Panc1 (cell line): Measurements from ENCODE around the gene GPRC5B.

Experiments used
- POLR2AphosphoS5 ChIP-seq: IDR thresholded peaks from 2 replicates; pipeline ENCODE4 v1.6.1; 2012; ENCODE audit warnings: mild to moderate bottlenecking, low read depth, low read length, moderate library complexity
- SIN3A ChIP-seq: IDR thresholded peaks from 2 replicates; pipeline ENCODE4 v1.6.1; 2012; ENCODE audit warnings: low read depth, mild to moderate bottlenecking, low read length, moderate library complexity, borderline replicate concordance; ENCODE audit not compliant: insufficient read depth
- TCF7L2 ChIP-seq: IDR thresholded peaks from 2 replicates; pipeline ENCODE4 v1.6.1; 2011; ENCODE audit warnings: mild to moderate bottlenecking, low read depth, low read length, inconsistent platforms
- TF ChIP-seq, protein P1 (sequence below): fragments of 450-650 bp; IDR thresholded peaks from 2 replicates; pipeline ENCODE4 v1.5.1; 2017; ENCODE audit warnings: mild to moderate bottlenecking
- TF ChIP-seq, protein P2 (sequence below), 2 experiments: IDR thresholded peaks; 2 replicates each; pipeline ENCODE4 v1.6.1; 2011 to 2012; ENCODE audit warnings: low read depth in 2 of 2, control low read depth in 1 of 2, low read length in 1 of 2, mild to moderate bottlenecking in 1 of 2, moderate library complexity in 1 of 2; ENCODE audit not compliant: insufficient read depth in 1 of 2

DNA sequence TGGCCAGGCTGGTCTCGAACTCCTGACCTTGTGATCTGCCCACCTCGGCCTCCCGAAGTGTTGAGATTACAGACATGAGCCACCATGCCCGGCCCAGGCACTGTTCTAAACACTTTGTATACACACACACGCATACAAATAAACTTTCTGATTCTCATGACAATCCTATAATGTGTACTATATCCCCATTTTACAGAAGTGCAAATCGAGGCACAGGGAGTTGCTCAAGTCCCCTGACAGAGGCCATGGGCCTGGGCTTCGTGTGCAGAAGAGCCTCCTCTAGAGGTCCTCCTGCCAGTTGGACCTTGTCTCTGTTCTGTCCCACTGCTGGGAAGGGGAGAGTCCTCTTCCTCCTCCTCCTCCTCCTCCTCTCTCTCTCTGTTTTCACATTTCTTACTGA is 9.9 kb upstream of the GPRC5B start:
- TF ChIP-seq, protein P1, sequence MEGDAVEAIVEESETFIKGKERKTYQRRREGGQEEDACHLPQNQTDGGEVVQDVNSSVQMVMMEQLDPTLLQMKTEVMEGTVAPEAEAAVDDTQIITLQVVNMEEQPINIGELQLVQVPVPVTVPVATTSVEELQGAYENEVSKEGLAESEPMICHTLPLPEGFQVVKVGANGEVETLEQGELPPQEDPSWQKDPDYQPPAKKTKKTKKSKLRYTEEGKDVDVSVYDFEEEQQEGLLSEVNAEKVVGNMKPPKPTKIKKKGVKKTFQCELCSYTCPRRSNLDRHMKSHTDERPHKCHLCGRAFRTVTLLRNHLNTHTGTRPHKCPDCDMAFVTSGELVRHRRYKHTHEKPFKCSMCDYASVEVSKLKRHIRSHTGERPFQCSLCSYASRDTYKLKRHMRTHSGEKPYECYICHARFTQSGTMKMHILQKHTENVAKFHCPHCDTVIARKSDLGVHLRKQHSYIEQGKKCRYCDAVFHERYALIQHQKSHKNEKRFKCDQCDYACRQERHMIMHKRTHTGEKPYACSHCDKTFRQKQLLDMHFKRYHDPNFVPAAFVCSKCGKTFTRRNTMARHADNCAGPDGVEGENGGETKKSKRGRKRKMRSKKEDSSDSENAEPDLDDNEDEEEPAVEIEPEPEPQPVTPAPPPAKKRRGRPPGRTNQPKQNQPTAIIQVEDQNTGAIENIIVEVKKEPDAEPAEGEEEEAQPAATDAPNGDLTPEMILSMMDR = no peak
- TF ChIP-seq SIN3A (no peak), TCF7L2 (no peak), POLR2AphosphoS5 (no peak)
- TF ChIP-seq, protein P2, sequence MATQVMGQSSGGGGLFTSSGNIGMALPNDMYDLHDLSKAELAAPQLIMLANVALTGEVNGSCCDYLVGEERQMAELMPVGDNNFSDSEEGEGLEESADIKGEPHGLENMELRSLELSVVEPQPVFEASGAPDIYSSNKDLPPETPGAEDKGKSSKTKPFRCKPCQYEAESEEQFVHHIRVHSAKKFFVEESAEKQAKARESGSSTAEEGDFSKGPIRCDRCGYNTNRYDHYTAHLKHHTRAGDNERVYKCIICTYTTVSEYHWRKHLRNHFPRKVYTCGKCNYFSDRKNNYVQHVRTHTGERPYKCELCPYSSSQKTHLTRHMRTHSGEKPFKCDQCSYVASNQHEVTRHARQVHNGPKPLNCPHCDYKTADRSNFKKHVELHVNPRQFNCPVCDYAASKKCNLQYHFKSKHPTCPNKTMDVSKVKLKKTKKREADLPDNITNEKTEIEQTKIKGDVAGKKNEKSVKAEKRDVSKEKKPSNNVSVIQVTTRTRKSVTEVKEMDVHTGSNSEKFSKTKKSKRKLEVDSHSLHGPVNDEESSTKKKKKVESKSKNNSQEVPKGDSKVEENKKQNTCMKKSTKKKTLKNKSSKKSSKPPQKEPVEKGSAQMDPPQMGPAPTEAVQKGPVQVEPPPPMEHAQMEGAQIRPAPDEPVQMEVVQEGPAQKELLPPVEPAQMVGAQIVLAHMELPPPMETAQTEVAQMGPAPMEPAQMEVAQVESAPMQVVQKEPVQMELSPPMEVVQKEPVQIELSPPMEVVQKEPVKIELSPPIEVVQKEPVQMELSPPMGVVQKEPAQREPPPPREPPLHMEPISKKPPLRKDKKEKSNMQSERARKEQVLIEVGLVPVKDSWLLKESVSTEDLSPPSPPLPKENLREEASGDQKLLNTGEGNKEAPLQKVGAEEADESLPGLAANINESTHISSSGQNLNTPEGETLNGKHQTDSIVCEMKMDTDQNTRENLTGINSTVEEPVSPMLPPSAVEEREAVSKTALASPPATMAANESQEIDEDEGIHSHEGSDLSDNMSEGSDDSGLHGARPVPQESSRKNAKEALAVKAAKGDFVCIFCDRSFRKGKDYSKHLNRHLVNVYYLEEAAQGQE (IDR thresholded peaks at IDR 0.05; ENCODE audit: insufficient read depth in 1 of 2, low read depth in 2 of 2, low read length in 1 of 2) = no peak
